ENCODE measurements around the gene ANAPC15.
"Not testable (repeated sequence)": the region's sequence is repeated elsewhere in the genome, so short reads cannot be mapped to it uniquely, and the experiment has no call there.

DNA sequence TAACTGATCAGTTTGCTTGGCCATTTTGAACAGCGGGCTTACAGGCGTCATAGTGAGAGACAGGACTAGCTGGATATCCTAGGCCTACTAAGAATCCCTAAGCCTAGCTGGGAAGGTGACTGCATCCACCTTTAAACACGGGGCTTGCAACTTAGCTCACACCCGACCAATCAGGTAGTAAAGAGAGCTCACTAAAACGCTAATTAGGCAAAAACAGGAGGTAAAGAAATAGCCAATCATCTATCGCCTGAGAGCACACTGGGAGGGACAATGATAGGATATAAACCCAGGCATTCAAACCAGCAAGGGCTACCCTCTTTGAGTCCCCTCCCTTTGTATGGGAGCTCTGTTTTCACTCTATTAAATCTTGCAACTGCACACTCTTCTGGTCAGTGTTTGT is 41.4 kb upstream of the ANAPC15 start:
- TF ChIP-seq, protein P1, sequence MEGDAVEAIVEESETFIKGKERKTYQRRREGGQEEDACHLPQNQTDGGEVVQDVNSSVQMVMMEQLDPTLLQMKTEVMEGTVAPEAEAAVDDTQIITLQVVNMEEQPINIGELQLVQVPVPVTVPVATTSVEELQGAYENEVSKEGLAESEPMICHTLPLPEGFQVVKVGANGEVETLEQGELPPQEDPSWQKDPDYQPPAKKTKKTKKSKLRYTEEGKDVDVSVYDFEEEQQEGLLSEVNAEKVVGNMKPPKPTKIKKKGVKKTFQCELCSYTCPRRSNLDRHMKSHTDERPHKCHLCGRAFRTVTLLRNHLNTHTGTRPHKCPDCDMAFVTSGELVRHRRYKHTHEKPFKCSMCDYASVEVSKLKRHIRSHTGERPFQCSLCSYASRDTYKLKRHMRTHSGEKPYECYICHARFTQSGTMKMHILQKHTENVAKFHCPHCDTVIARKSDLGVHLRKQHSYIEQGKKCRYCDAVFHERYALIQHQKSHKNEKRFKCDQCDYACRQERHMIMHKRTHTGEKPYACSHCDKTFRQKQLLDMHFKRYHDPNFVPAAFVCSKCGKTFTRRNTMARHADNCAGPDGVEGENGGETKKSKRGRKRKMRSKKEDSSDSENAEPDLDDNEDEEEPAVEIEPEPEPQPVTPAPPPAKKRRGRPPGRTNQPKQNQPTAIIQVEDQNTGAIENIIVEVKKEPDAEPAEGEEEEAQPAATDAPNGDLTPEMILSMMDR (IDR thresholded peaks at IDR 0.05; ENCODE audit: low read depth, low read length, poor library complexity, severe bottlenecking) = not testable (repeated sequence)
- not testable (repeated sequence) for TF ChIP-seq EZH2phosphoT487 (IDR thresholded peaks at IDR 0.05; ENCODE audit: borderline replicate concordance, low read length)

Data from DOHH2 (cell line).